Nephron (organoid): ENCODE results near the gene PLCL1.

ENCODE experiments used
- H3K27ac Mint-ChIP-seq, 3 experiments: 2 replicates each; pipeline ENCODE4 v1.8.0; 2020; ENCODE audit warnings: mixed read lengths in 3 of 3, mild to moderate bottlenecking in 2 of 3, moderate library complexity in 1 of 3
- H3K27me3 Mint-ChIP-seq: 2 replicates; pipeline ENCODE4 v1.8.0; 2021; ENCODE audit warnings: low read depth, mild to moderate bottlenecking, moderate library complexity, mixed read lengths
- H3K36me3 Mint-ChIP-seq: 2 replicates; pipeline ENCODE4 v1.8.0; 2020; ENCODE audit warnings: low read depth, mixed read lengths
- H3K4me1 Mint-ChIP-seq: 2 replicates; pipeline ENCODE4 v1.8.0; 2020; ENCODE audit warnings: mixed read lengths
- H3K4me3 Mint-ChIP-seq, 3 experiments: 2 replicates each; pipeline ENCODE4 v1.8.0; 2020; ENCODE audit warnings: mild to moderate bottlenecking in 3 of 3, mixed read lengths in 3 of 3, moderate library complexity in 2 of 3
- H3K9me3 Mint-ChIP-seq: 2 replicates; pipeline ENCODE4 v1.8.0; 2020; ENCODE audit warnings: mixed read lengths
- CTCF ChIP-seq, 3 experiments: fragments of 200-600 bp; sonication (generic); IDR thresholded peaks; one replicate each; pipeline ENCODE4 v1.5.0; 2021; ENCODE audit warnings: antibody characterized with exemption in 3 of 3; ENCODE audit not compliant: unreplicated experiment in 3 of 3

PLCL1 gene

DNA sequence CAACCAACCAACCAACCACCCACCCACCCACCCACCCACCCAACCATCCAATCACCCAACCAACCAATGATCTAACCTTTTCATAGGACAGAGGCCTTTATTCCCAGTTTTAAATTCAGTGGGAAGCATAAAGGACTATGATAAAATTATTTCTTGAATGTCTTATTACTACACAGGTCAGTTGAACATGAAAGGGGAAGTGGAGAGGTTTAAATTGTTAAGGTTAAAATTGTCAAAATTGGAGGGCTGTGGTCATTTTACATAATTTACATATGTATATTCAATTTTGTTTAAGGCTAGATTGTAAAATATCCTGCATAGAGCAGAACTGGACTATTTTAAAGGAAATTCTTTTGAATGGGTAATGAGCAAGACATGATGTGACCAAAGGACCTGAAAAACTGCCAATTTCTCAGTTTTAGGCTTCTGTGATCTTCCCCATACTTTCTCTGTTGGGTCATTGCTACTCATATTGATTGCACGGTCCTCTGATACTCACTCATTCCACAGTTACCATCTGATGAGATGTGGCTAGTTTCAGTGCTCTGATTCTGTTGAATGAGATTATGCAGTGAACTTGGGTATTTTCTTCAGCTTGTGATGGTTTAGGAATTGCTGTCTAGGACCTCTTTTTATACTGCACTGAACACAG lies 127.4 kb downstream of the PLCL1 start:
- H3K4me1 Mint-ChIP-seq = peaks cover 16% of the 10 kb centered on the region
- no peaks in the 10 kb centered on the region for H3K36me3 Mint-ChIP-seq
- H3K27ac Mint-ChIP-seq = no peak overlapping the region
- H3K4me3 Mint-ChIP-seq = no peak overlapping the region
- peaks cover 2% of the 10 kb centered on the region for H3K9me3 Mint-ChIP-seq
- H3K27me3 Mint-ChIP-seq = no peaks in the 10 kb centered on the region
- no peak for TF ChIP-seq CTCF (IDR thresholded peaks at IDR 0.05; ENCODE audit: unreplicated experiment in 3 of 3)

DNA sequence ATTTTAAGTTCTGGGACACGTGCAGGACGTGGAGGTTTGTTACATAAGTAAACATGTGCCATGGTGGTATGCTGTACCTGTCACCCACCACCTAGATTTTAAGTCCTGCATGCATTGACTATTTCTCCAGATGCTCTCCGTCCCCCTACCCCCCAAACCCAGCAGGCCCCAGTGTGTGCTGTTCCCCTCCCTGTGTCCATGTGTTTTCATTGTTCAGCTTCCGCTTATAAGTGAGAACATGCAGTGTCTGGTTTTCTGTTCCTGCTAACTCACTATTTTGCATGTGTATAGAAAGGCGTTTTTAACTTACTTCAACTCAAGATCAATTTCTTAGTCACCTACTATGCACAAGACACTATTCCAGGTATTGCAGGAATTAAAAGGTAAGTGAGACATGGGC lies 128.0 kb downstream of the PLCL1 start:
- H3K9me3 Mint-ChIP-seq = peaks cover 2% of the 10 kb centered on the region
- no peaks in the 10 kb centered on the region for H3K27me3 Mint-ChIP-seq
- no peak for TF ChIP-seq CTCF (IDR thresholded peaks at IDR 0.05; ENCODE audit: unreplicated experiment in 3 of 3)
- no peak overlapping the region for H3K27ac Mint-ChIP-seq
- H3K36me3 Mint-ChIP-seq = no peaks in the 10 kb centered on the region
- H3K4me3 Mint-ChIP-seq = no peak overlapping the region
- H3K4me1 Mint-ChIP-seq = peaks cover 13% of the 10 kb centered on the region

DNA sequence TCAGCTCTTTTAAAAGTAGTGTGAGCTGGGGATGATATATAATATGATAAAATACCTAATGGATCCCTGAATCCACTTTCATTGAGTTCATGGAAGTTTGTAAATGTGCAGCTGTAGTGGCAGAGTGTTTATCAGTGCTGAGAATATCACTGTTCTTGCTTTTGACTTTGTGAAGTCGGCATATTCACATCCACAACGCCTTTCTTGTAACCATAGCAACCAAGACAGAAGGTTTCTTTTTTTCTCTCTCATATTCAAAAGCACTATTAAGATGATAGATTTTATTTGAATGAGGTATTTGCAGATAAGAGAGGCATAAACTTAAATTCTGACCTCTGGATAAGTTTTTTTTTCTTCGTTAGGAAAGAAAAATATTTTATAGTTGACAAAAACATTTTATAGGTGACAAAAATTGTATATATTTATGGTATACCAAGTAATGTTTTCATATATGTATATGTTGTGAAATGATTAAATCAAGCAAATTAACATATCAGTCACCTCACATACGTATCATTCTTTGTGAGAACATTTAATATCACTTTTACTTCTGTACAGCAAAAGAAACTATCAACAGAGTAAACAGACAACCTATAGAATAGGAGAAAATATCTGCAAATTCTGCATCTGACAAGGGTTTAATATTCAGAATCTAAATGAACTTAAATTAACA lies 130.0 kb downstream of the PLCL1 start:
- H3K4me3 Mint-ChIP-seq = no peak overlapping the region
- peaks cover 6% of the 10 kb centered on the region for H3K4me1 Mint-ChIP-seq
- no peak for TF ChIP-seq CTCF (IDR thresholded peaks at IDR 0.05; ENCODE audit: unreplicated experiment in 3 of 3)
- H3K27ac Mint-ChIP-seq = no peak overlapping the region
- no peaks in the 10 kb centered on the region for H3K27me3 Mint-ChIP-seq
- no peaks in the 10 kb centered on the region for H3K36me3 Mint-ChIP-seq
- H3K9me3 Mint-ChIP-seq = peaks cover 2% of the 10 kb centered on the region

- Mint-ChIP-seq H3K36me3 (no peaks in the 10 kb centered on the region), H3K4me3 (no peak overlapping the region), H3K9me3 (peaks cover 2% of the 10 kb centered on the region), H3K27me3 (no peaks in the 10 kb centered on the region), H3K27ac (no peak overlapping the region), H3K4me1 (peaks cover 5% of the 10 kb centered on the region)
- TF ChIP-seq CTCF (IDR thresholded peaks at IDR 0.05; ENCODE audit: unreplicated experiment in 3 of 3) = no peak
Observed at GRCh38 chr2:197934934-197935289, 130.5 kb downstream of the PLCL1 start.

GRCh38 chr2:197937814-197938213 lies 133.4 kb downstream of the PLCL1 start:
- no peak for TF ChIP-seq CTCF (IDR thresholded peaks at IDR 0.05; ENCODE audit: unreplicated experiment in 3 of 3)
- H3K4me3 Mint-ChIP-seq = no peak overlapping the region
- H3K9me3 Mint-ChIP-seq = peaks cover 2% of the 10 kb centered on the region
- no peak overlapping the region for H3K27ac Mint-ChIP-seq
- H3K4me1 Mint-ChIP-seq = peaks cover 14% of the 10 kb centered on the region
- H3K27me3 Mint-ChIP-seq = no peaks in the 10 kb centered on the region
- no peaks in the 10 kb centered on the region for H3K36me3 Mint-ChIP-seq

GRCh38 chr2:197938555-197938954 lies 134.2 kb downstream of the PLCL1 start:
- no peak for TF ChIP-seq CTCF (IDR thresholded peaks at IDR 0.05; ENCODE audit: unreplicated experiment in 3 of 3)
- H3K27ac Mint-ChIP-seq = no peak overlapping the region
- no peaks in the 10 kb centered on the region for H3K36me3 Mint-ChIP-seq
- no peak overlapping the region for H3K4me3 Mint-ChIP-seq
- H3K9me3 Mint-ChIP-seq = peaks cover 6% of the 10 kb centered on the region
- H3K4me1 Mint-ChIP-seq = peaks cover 18% of the 10 kb centered on the region
- no peaks in the 10 kb centered on the region for H3K27me3 Mint-ChIP-seq
